A549 (cell line): ENCODE measurements around the gene MORN1. TPM values are rescaled to one million over a fixed set of nuclear protein-coding genes. Genes with fewer than 3 reads are reported as not detected.

Experiments
- ATAC-seq, 2 experiments: fragments of 200-7000 bp in 1 of 2; fragments of >200 bp in 1 of 2; cut with Nextera tagmentation in 1 of 2; cut with Tn5 transposase in 1 of 2; 3 replicates each; pipeline versions ENCODE4 v1.8.0 to v1.9.1; 2018 to 2020; ENCODE audit warnings: mild to moderate bottlenecking in 1 of 2, moderate library complexity in 1 of 2
- CTCF ChIA-PET: fragments of 300-600 bp; sonication (Branson Sonifier 250); formaldehyde crosslinking; extraction: SDS; loops from one replicate; lab custom pipeline; 2021; ENCODE audit warnings: antibody characterized with exemption, inconsistent platforms; lab: Yijun Ruan, JAX
- POLR2A ChIA-PET: fragments of 350-600 bp; formaldehyde crosslinking; extraction: SDS; loops from one replicate; lab custom pipeline; 2021; ENCODE audit warnings: antibody characterized with exemption, inconsistent platforms; lab: Yijun Ruan, JAX
- DNase-seq, 2 experiments: peaks; one replicate each; pipeline versions ENCODE4 v3.0.0 to v3.0.0-alpha.2; 2011 to 2016; ENCODE audit warnings: low read depth in 1 of 2, low spot score in 1 of 2
- FAIRE-seq: peaks from 2 replicates; lab custom pipeline; 2011; peaks lifted over from hg19 to GRCh38; lab: Jason Lieb, UNC
- H3K27ac ChIP-seq, 2 experiments: fragments of >200 bp; sonication (Bioruptor Twin); formaldehyde crosslinking; 3 replicates each; pipeline ENCODE4 v1.5.1; 2016 to 2017
- H3K4me1 ChIP-seq: fragments of >200 bp; sonication (Bioruptor Twin); formaldehyde crosslinking; 3 replicates; pipeline ENCODE4 v1.6.1; 2016
- H3K4me2 ChIP-seq: fragments of >200 bp; sonication (Bioruptor Twin); formaldehyde crosslinking; 3 replicates; pipeline ENCODE4 v1.6.1; 2016
- H3K4me3 ChIP-seq: fragments of >200 bp; sonication (Bioruptor Twin); formaldehyde crosslinking; 3 replicates; pipeline ENCODE4 v1.5.1; 2016
- H3K9me3 ChIP-seq: fragments of >200 bp; sonication (Bioruptor Twin); formaldehyde crosslinking; 3 replicates; pipeline ENCODE4 v1.6.1; 2016
- BHLHE40 ChIP-seq: IDR thresholded peaks from 2 replicates; pipeline ENCODE4 v1.6.1; 2012; ENCODE audit warnings: low read depth, low read length, inconsistent platforms
- CBX2 ChIP-seq: fragments of 200-600 bp; sonication (generic); IDR thresholded peaks from 2 replicates; pipeline ENCODE4 v1.6.1; 2016; ENCODE audit warnings: low read depth, mild to moderate bottlenecking, borderline replicate concordance
- CEBPB ChIP-seq, 2 experiments: fragments of >200 bp in 1 of 2; sonication (Bioruptor Twin) in 1 of 2; formaldehyde crosslinking in 1 of 2; IDR thresholded peaks; 2 replicates each; pipeline ENCODE4 v1.6.1; 2012 to 2016
- CHD4 ChIP-seq: fragments of 200-600 bp; sonication (generic); IDR thresholded peaks from 2 replicates; pipeline ENCODE4 v1.6.1; 2016; ENCODE audit warnings: antibody characterized with exemption, mild to moderate bottlenecking, borderline replicate concordance
- EHF ChIP-seq: fragments of 250-450 bp; sonication (Bioruptor Pico); IDR thresholded peaks from 2 replicates; pipeline ENCODE4 v1.5.0; 2020; ENCODE audit warnings: mild to moderate bottlenecking
- HOXA7 ChIP-seq: fragments of 250-450 bp; sonication (Bioruptor Pico); IDR thresholded peaks from 2 replicates; pipeline ENCODE4 v1.5.0; 2020; ENCODE audit warnings: mild to moderate bottlenecking, moderate library complexity
- HOXB5 ChIP-seq: fragments of 250-450 bp; sonication (Bioruptor Pico); IDR thresholded peaks from 2 replicates; pipeline ENCODE4 v1.5.0; 2020; ENCODE audit warnings: mild to moderate bottlenecking, moderate library complexity
- JUN ChIP-seq, 2 experiments: fragments of >200 bp; sonication (Bioruptor Twin); formaldehyde crosslinking; IDR thresholded peaks; 2 replicates in 1 of 2; 3 replicates in 1 of 2; pipeline ENCODE4 v1.6.1; 2016 to 2017
- KDM1A ChIP-seq: fragments of 200-600 bp; sonication (generic); IDR thresholded peaks from 2 replicates; pipeline ENCODE4 v1.6.1; 2016; ENCODE audit warnings: low read depth, mild to moderate bottlenecking
- KDM5A ChIP-seq: fragments of 200-600 bp; sonication (generic); IDR thresholded peaks from 2 replicates; pipeline ENCODE4 v1.6.1; 2016; ENCODE audit warnings: antibody characterized with exemption, mild to moderate bottlenecking
- NFE2L2 ChIP-seq: fragments of 150-350 bp; conservative IDR thresholded peaks from 2 replicates; pipeline ENCODE4 v1.6.1; 2014; ENCODE audit warnings: low read length
- SMC3 ChIP-seq: fragments of >200 bp; sonication (Bioruptor Twin); formaldehyde crosslinking; IDR thresholded peaks from 3 replicates; pipeline ENCODE4 v1.6.1; 2018; ENCODE audit warnings: inconsistent platforms
- WGBS: methylation state at CpG from one replicate; pipeline ENCODE4 v1.1.6; 2017; ENCODE audit errors: missing lambda C conversion rate; 5-methylcytosine and 5-hydroxymethylcytosine counted together
- polyA plus RNA-seq, 4 experiments: library from polyadenylated mRNA; depleted of rRNA in 3 of 4; stranded (reverse); fragments of >200 nt; fragmentation: RNase III in 1 of 4; extraction: RNeasy Plus Mini Kit Qiagen cat#74134 plus additional on column Dnase treatment in 1 of 4; gene quantifications; 2 replicates in 3 of 4; 3 replicates in 1 of 4; pipeline ENCODE4 v1.2.3, GENCODE V29; 2011 to 2017
- TF ChIP-seq, protein P1 (sequence below): fragments of 250-450 bp; sonication (Bioruptor Pico); IDR thresholded peaks from 2 replicates; pipeline ENCODE4 v1.5.0; 2021; ENCODE audit warnings: mild to moderate bottlenecking, moderate library complexity, borderline replicate concordance
- TF ChIP-seq, protein P2 (sequence below): IDR thresholded peaks from 2 replicates; pipeline ENCODE4 v1.6.1; 2012
- TF ChIP-seq, protein P3 (sequence below): fragments of >200 bp; sonication (Bioruptor Twin); formaldehyde crosslinking; IDR thresholded peaks from 3 replicates; pipeline ENCODE4 v1.6.1; 2016
- TF ChIP-seq, protein P4 (sequence below): IDR thresholded peaks from 2 replicates; pipeline ENCODE4 v1.6.1; 2012; ENCODE audit warnings: low read depth, borderline replicate concordance
- TF ChIP-seq, protein P5 (sequence below): IDR thresholded peaks from 2 replicates; pipeline ENCODE4 v1.6.1; 2012
- TF ChIP-seq, protein P6 (sequence below): fragments of >200 bp; sonication (Bioruptor Twin); formaldehyde crosslinking; IDR thresholded peaks from 3 replicates; pipeline ENCODE4 v1.5.1; 2016

Gene MORN1
- polyA plus RNA-seq, 2 of the 4 experiments (the other 2 are of a cell fraction) = 6.9 to 8.9 TPM

DNA sequence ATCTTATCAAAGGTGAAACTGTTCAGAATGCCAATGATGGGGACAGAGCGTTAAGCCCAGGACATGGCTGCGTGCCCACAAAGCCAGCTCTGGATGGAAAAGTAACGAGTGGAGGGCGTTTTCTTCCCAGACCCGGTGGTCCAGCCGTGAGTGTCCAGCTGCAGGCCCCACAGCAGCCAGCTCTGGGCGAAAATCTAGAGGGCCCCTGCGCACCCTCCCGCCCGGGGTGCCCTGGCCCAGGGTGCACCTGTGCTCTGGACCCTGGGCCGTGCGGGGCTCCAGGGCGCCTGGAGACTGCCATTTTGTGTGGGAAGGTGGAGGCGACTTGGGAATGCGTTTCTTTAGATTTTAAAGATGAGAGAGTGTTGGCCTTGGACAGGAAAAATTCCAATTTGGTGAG is 104.4 kb downstream of the MORN1 start (continued):
- TF ChIP-seq, protein P1, sequence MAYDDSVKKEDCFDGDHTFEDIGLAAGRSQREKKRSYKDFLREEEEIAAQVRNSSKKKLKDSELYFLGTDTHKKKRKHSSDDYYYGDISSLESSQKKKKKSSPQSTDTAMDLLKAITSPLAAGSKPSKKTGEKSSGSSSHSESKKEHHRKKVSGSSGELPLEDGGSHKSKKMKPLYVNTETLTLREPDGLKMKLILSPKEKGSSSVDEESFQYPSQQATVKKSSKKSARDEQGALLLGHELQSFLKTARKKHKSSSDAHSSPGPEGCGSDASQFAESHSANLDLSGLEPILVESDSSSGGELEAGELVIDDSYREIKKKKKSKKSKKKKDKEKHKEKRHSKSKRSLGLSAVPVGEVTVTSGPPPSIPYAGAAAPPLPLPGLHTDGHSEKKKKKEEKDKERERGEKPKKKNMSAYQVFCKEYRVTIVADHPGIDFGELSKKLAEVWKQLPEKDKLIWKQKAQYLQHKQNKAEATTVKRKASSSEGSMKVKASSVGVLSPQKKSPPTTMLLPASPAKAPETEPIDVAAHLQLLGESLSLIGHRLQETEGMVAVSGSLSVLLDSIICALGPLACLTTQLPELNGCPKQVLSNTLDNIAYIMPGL (CRISPR knock-in tag) = no peak

DNA sequence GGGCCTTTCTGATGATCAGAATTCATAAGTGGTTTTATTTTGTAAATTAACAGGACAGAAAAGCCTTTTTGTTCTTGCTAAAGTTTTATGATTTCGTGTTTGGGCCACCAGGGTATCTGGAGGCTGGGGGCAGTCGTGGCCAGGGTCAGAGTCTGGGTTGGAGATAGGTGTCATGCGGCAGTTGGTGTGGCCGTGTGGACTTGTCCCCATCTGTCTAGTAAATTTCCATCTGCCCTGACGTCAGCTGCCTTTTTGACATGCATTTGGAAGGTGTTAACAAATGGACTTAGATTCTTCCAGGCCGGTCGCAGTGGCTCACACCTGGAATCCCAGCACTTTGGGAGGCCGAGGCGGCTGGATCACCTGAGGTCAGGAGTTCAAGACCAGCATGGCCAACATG is 106.4 kb downstream of the MORN1 start:
- CTCF ChIA-PET = interaction anchor here (0.7 to 1.2 kb wide), 2 partner anchors 30 to 97 kb away, joined by 3 read pairs; no protein-coding TSS in a partner anchor
- TF ChIP-seq HOXB5 (CRISPR knock-in tag) = no peak
- TF ChIP-seq JUN (IDR thresholded peaks at IDR 0.05) = no peak
- TF ChIP-seq, protein P2, sequence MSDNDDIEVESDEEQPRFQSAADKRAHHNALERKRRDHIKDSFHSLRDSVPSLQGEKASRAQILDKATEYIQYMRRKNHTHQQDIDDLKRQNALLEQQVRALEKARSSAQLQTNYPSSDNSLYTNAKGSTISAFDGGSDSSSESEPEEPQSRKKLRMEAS = no peak
- TF ChIP-seq, protein P3, sequence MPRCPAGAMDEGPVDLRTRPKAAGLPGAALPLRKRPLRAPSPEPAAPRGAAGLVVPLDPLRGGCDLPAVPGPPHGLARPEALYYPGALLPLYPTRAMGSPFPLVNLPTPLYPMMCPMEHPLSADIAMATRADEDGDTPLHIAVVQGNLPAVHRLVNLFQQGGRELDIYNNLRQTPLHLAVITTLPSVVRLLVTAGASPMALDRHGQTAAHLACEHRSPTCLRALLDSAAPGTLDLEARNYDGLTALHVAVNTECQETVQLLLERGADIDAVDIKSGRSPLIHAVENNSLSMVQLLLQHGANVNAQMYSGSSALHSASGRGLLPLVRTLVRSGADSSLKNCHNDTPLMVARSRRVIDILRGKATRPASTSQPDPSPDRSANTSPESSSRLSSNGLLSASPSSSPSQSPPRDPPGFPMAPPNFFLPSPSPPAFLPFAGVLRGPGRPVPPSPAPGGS = no peak
- TF ChIP-seq KDM1A = no peak
- TF ChIP-seq EHF (CRISPR knock-in tag) = no peak
- no peak for TF ChIP-seq CBX2
- no peak for ATAC-seq

DNA sequence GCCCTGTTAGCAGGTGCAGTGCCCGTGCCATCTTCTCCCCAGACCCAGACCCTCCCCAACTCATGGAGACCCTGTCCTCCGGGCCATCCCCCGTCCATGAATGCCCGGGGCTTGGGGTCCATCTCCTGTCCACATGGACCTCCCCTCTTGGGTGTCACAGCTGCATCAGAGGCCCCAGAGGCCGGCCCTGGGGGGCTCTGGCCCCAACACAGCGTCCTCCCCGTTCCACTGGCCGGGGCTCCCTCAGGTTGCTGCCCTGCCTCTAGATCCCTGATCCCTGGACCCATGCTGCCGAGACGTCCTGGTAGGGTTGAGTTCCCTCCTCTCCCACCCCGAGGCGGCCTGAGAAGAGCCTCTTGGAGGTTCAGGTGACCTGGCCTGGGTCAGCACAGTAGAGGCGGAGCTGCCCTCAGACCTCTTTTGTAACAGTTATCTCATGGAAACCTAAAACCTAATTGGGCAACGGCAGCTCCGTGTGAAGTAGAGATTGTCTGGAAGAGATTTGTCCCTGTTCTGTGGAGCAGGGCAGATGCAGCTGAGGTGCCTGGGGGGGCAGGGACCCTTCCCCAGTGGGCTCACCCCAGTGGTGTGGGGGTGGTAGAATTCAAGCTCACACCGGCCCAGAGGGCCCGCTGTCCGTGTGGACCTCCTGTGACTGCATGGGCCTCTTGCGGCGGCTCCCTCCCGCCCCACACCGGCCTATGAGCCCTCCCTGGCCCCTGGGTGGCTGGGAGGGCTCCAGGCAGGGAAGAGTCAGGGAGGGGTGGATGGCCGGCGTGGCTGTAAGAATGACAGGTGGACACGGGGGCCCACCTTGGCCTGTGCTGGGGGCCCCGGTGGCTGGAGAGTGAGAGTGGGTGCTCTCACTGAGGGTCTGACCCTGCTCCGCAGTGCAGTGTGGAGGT is 107.1 kb downstream of the MORN1 start:
- ChIA-PET POLR2A (no interaction called here), CTCF (no interaction called here)
- DNase-seq = no peak
- 93% methylated on average over 15 of the region's 27 CpGs for WGBS
- FAIRE-seq = no peak
- Histone ChIP-seq H3K4me3 (no peak overlapping the region), H3K4me1 (peaks cover 7% of the 10 kb centered on the region; the same call in 1 of the 3 replicates), H3K27ac (no peak overlapping the region), H3K9me3 (no peaks in the 10 kb centered on the region), H3K4me2 (no peak overlapping the region)
- no peak for TF ChIP-seq KDM1A
- TF ChIP-seq CEBPB (IDR thresholded peaks at IDR 0.05) = no peak
- TF ChIP-seq KDM5A = no peak
- no peak for TF ChIP-seq BHLHE40
- TF ChIP-seq, protein P1 (CRISPR knock-in tag) = no peak
- TF ChIP-seq CHD4 = no peak
- TF ChIP-seq HOXA7 (CRISPR knock-in tag) = no peak
- TF ChIP-seq SMC3 = no peak
- no peak for TF ChIP-seq NFE2L2
- TF ChIP-seq, protein P4, sequence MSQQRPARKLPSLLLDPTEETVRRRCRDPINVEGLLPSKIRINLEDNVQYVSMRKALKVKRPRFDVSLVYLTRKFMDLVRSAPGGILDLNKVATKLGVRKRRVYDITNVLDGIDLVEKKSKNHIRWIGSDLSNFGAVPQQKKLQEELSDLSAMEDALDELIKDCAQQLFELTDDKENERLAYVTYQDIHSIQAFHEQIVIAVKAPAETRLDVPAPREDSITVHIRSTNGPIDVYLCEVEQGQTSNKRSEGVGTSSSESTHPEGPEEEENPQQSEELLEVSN = no peak
- TF ChIP-seq, protein P5, sequence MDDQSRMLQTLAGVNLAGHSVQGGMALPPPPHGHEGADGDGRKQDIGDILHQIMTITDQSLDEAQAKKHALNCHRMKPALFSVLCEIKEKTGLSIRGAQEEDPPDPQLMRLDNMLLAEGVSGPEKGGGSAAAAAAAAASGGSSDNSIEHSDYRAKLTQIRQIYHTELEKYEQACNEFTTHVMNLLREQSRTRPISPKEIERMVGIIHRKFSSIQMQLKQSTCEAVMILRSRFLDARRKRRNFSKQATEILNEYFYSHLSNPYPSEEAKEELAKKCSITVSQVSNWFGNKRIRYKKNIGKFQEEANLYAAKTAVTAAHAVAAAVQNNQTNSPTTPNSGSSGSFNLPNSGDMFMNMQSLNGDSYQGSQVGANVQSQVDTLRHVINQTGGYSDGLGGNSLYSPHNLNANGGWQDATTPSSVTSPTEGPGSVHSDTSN = no peak
- TF ChIP-seq, protein P6, sequence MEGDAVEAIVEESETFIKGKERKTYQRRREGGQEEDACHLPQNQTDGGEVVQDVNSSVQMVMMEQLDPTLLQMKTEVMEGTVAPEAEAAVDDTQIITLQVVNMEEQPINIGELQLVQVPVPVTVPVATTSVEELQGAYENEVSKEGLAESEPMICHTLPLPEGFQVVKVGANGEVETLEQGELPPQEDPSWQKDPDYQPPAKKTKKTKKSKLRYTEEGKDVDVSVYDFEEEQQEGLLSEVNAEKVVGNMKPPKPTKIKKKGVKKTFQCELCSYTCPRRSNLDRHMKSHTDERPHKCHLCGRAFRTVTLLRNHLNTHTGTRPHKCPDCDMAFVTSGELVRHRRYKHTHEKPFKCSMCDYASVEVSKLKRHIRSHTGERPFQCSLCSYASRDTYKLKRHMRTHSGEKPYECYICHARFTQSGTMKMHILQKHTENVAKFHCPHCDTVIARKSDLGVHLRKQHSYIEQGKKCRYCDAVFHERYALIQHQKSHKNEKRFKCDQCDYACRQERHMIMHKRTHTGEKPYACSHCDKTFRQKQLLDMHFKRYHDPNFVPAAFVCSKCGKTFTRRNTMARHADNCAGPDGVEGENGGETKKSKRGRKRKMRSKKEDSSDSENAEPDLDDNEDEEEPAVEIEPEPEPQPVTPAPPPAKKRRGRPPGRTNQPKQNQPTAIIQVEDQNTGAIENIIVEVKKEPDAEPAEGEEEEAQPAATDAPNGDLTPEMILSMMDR = no peak
- peak in 1 of 2 experiments; percentile 25; a peak in 1 of 6 replicates for ATAC-seq

More for the DNA sequence above, 106.4 kb downstream of the MORN1 start:
- POLR2A ChIA-PET = no interaction called here
- 93% methylated on average over 9 of the region's 9 CpGs for WGBS
- FAIRE-seq = no peak
- DNase-seq = no peak
- Histone ChIP-seq H3K4me2 (no peak overlapping the region), H3K27ac (no peak overlapping the region), H3K9me3 (no peaks in the 10 kb centered on the region), H3K4me1 (peaks cover 3% of the 10 kb centered on the region; the same call in 1 of the 3 replicates), H3K4me3 (no peak overlapping the region)
